IMR-90 (cell line): ENCODE data around the gene TTC8. TPM values are rescaled to one million over a fixed set of nuclear protein-coding genes. Genes with fewer than 3 reads are reported as not detected.
A peak's percentile ranks its signal among the peaks of the same experiment; 100 is the strongest.

Source experiments
- ATAC-seq: fragments of 200-7000 bp; cut with Tn5 transposase; 2 replicates; pipeline ENCODE4 v1.9.1; 2020; ENCODE audit warnings: low read depth, mild to moderate bottlenecking, moderate library complexity
- BruUV-seq: library from RNA; stranded (reverse); fragments of 400-500 nt; replicated peaks from 2 replicates; lab custom pipeline; 2021; lab: Mats Ljungman, UMichigan
- CTCF ChIA-PET: fragments of 300-600 bp; formaldehyde crosslinking; extraction: SDS; loops from one replicate; lab custom pipeline; 2021; ENCODE audit warnings: antibody characterized with exemption; lab: Yijun Ruan, JAX
- POLR2A ChIA-PET: fragments of 300-600 bp; sonication (Branson Sonifier 250); formaldehyde crosslinking; loops from one replicate; lab custom pipeline; 2022; ENCODE audit warnings: antibody characterized with exemption; ENCODE audit not compliant: unreplicated experiment; lab: Charles Lee
- DNase-seq: peaks from one replicate; pipeline ENCODE4 v3.0.0; 2013
- H2AFZ ChIP-seq: replicated peaks from 2 replicates; pipeline ENCODE3; 2013; ENCODE audit warnings: low read length, mild to moderate bottlenecking; ENCODE audit not compliant: poor library complexity
- H2AK5ac ChIP-seq: 2 replicates; pipeline ENCODE4 v1.6.1; 2013; ENCODE audit warnings: low read depth, low read length, inconsistent platforms
- H2AK9ac ChIP-seq: replicated peaks from 2 replicates; pipeline ENCODE3; 2013; ENCODE audit warnings: mild to moderate bottlenecking, low read depth, low read length, moderate library complexity; ENCODE audit not compliant: poor library complexity
- H2BK120ac ChIP-seq: 2 replicates; pipeline ENCODE4 v1.6.1; 2013; ENCODE audit warnings: low read depth, low read length, inconsistent platforms
- H2BK15ac ChIP-seq: 3 replicates; pipeline ENCODE4 v1.6.1; 2013; ENCODE audit warnings: low read depth, low read length, inconsistent platforms
- H2BK20ac ChIP-seq: 2 replicates; pipeline ENCODE4 v1.6.1; 2013; ENCODE audit warnings: low read depth, mild to moderate bottlenecking, inconsistent platforms, low read length, moderate library complexity
- H2BK5ac ChIP-seq: 2 replicates; pipeline ENCODE4 v1.6.1; 2013; ENCODE audit warnings: mild to moderate bottlenecking, low read depth, low read length, inconsistent platforms; ENCODE audit not compliant: poor library complexity, severe bottlenecking
- H3K14ac ChIP-seq: replicated peaks from 2 replicates; pipeline ENCODE4 v1.6.1; 2013; ENCODE audit warnings: low read depth, low read length, inconsistent platforms
- H3K18ac ChIP-seq: 2 replicates; pipeline ENCODE4 v1.6.1; 2013; ENCODE audit warnings: low read depth, low read length, control low read depth
- H3K23ac ChIP-seq: 2 replicates; pipeline ENCODE4 v1.6.1; 2013; ENCODE audit warnings: low read depth, low read length, inconsistent platforms
- H3K27ac ChIP-seq: 2 replicates; pipeline ENCODE4 v1.5.1; 2013; ENCODE audit warnings: mild to moderate bottlenecking, control low read depth, low read length; ENCODE audit not compliant: insufficient read depth
- H3K27me3 ChIP-seq: 2 replicates; pipeline ENCODE4 v1.6.1; 2013; ENCODE audit warnings: low read length; ENCODE audit not compliant: control insufficient read depth, insufficient read depth
- H3K36me3 ChIP-seq: 2 replicates; pipeline ENCODE4 v1.6.1; 2013; ENCODE audit warnings: low read length, mixed read lengths; ENCODE audit not compliant: control insufficient read depth, insufficient read depth
- H3K4ac ChIP-seq: 2 replicates; pipeline ENCODE4 v1.6.1; 2013; ENCODE audit warnings: low read depth, low read length, inconsistent platforms
- H3K4me1 ChIP-seq: 2 replicates; pipeline ENCODE4 v1.6.1; 2013; ENCODE audit warnings: low read length, mixed read lengths; ENCODE audit not compliant: control insufficient read depth, insufficient read depth
- H3K4me2 ChIP-seq: 2 replicates; pipeline ENCODE4 v1.6.1; 2013; ENCODE audit warnings: low read depth, mild to moderate bottlenecking, control low read depth, low read length, moderate library complexity
- H3K4me3 ChIP-seq: 2 replicates; pipeline ENCODE4 v1.5.1; 2013; ENCODE audit warnings: low read depth, mild to moderate bottlenecking, control low read depth, low read length, moderate library complexity; ENCODE audit not compliant: insufficient read depth
- H3K56ac ChIP-seq: 2 replicates; pipeline ENCODE4 v1.6.1; 2013; ENCODE audit warnings: low read length, inconsistent platforms; ENCODE audit not compliant: insufficient read depth; ENCODE audit errors: extremely low read depth
- H3K79me1 ChIP-seq, 2 experiments: 2 replicates each; pipeline ENCODE4 v1.6.1; 2013; ENCODE audit warnings: low read length in 2 of 2, inconsistent platforms in 1 of 2, low read depth in 1 of 2
- H3K9ac ChIP-seq: 2 replicates; pipeline ENCODE4 v1.6.1; 2013; ENCODE audit warnings: low read depth, low read length, control low read depth
- H3K9me1 ChIP-seq: 2 replicates; pipeline ENCODE4 v1.6.1; 2013; ENCODE audit warnings: low read length, inconsistent platforms; ENCODE audit not compliant: insufficient read depth
- H3K9me3 ChIP-seq: 2 replicates; pipeline ENCODE4 v1.6.1; 2013; ENCODE audit warnings: low read length; ENCODE audit not compliant: control insufficient read depth, insufficient read depth
- H4K20me1 ChIP-seq: 2 replicates; pipeline ENCODE4 v1.6.1; 2013; ENCODE audit warnings: low read length, inconsistent platforms; ENCODE audit not compliant: insufficient read depth
- H4K5ac ChIP-seq: 2 replicates; pipeline ENCODE4 v1.6.1; 2013; ENCODE audit warnings: mild to moderate bottlenecking, low read depth, low read length, control low read depth
- H4K8ac ChIP-seq, 2 experiments: 2 replicates each; pipeline ENCODE4 v1.6.1; 2013; ENCODE audit warnings: low read depth in 2 of 2, low read length in 2 of 2, control low read depth in 1 of 2, inconsistent platforms in 1 of 2
- H4K91ac ChIP-seq: 2 replicates; pipeline ENCODE4 v1.6.1; 2013; ENCODE audit warnings: low read depth, low read length, inconsistent platforms; ENCODE audit not compliant: insufficient read depth
- MAZ ChIP-seq: IDR thresholded peaks from 2 replicates; pipeline ENCODE4 v1.6.1; 2012; ENCODE audit warnings: low read depth, mild to moderate bottlenecking, low read length, improper control_type of control experiment, moderate library complexity, borderline replicate concordance
- WGBS, 2 experiments: methylation state at CpG; one replicate each; pipeline versions ENCODE4 v1.1.5 to v1.1.7; 2013; ENCODE audit warnings: missing lambda C conversion rate in 2 of 2; ENCODE audit not compliant: insufficient read length in 1 of 2; ENCODE audit errors: extremely low coverage in 2 of 2; 5-methylcytosine and 5-hydroxymethylcytosine counted together
- dilution Hi-C: fragments of 300-500 bp; cut with HindIII; formaldehyde crosslinking; loops from one replicate; pipeline ENCODE4 v1.14.3; 2018; ENCODE audit warnings: low sequenced_read_pairs; ENCODE audit not compliant: unreplicated experiment
- in situ Hi-C: fragments of 300-500 bp; cut with MboI; formaldehyde crosslinking; loops from 3 replicates; pipeline ENCODE4 v1.14.3; 2019; ENCODE audit warnings: low sequenced_read_pairs, inconsistent platforms, mixed read lengths
- intact Hi-C: fragments of 100-400 bp; cut with micrococcal nuclease; formaldehyde crosslinking; loops from 2 replicates; pipeline ENCODE4 v1.10.0; 2022
- polyA plus RNA-seq, 3 experiments: library from polyadenylated mRNA; depleted of rRNA; stranded (reverse); fragments of >200 nt; gene quantifications; 2 replicates each; pipeline ENCODE4 v1.2.3, GENCODE V29; 2012; ENCODE audit warnings: low replicate concordance in 1 of 3
- total RNA-seq: library from RNA; depleted of rRNA; stranded (reverse); fragments of >200 nt; gene quantifications from 2 replicates; pipeline ENCODE4 v1.2.3, GENCODE V29; 2012

Gene TTC8
- total and polyA plus RNA-seq, 2 of the 4 experiments (the other 2 are of a cell fraction), result 48.9 to 84.2 TPM

DNA sequence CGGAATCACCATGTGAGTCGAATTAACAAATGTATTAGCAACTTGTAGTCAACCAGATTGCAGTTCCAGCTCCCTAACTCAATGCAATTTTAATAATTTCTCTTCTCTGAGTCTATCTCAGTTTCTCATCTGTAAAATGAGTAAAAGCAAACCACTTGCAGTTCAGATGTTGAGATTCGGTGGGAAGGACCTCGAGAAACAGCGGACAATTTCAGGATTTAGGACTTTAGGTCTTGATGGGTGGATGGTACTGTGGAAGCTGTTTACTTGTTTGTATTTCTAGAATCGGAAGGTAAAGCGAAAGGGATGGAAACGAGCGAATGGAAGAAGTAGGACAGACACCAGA lies 510 bp upstream of the TTC8 start:
- Histone ChIP-seq H4K8ac (peak overlapping the region; percentile 16 to 82; a peak in 3 of 4 replicates), H3K4ac (peak overlapping the region; percentile 7; the same call in 1 of the 2 replicates), H2AK5ac (no peak overlapping the region), H3K9ac (peak overlapping the region; percentile 53), H3K4me2 (peak overlapping the region; percentile 69), H3K9me3 (no peaks in the 10 kb centered on the region), H3K23ac (0 out of 2 replicates have a peak overlapping the region, but pooled peaks have one; percentile 55), H3K27ac (peak overlapping the region; percentile 78; the same call in 1 of the 2 replicates), H3K18ac (peak overlapping the region; percentile 19; the same call in 1 of the 2 replicates), H3K79me1 (peaks cover 9 to 26% of the 10 kb centered on the region in 2 experiments), H4K20me1 (no peaks in the 10 kb centered on the region), H2BK5ac (peak overlapping the region; percentile 68), H2BK120ac (peak overlapping the region; percentile 72), H3K36me3 (no peaks in the 10 kb centered on the region), H3K56ac (peak overlapping the region; percentile 40; the same call in 1 of the 2 replicates), H3K4me3 (peak overlapping the region; percentile 62), H4K91ac (no peak overlapping the region), H3K9me1 (no peaks in the 10 kb centered on the region), H3K27me3 (no peaks in the 10 kb centered on the region), H3K4me1 (peaks cover 5% of the 10 kb centered on the region; the same call in 1 of the 2 replicates), H2BK20ac (peak overlapping the region; percentile 65; the same call in 1 of the 2 replicates), H2AK9ac (no peak overlapping the region), H2AFZ (peak overlapping the region; percentile 91), H4K5ac (peak overlapping the region; percentile 27; the same call in 1 of the 2 replicates), H3K14ac (peak overlapping the region; percentile 85), H2BK15ac (peak overlapping the region; percentile 13; the same call in 2 of the 3 replicates)
- ATAC-seq (no peak), DNase-seq (no peak)
- TF ChIP-seq MAZ, result no peak
- intact Hi-C loops (no loop called here), in situ Hi-C loops (no loop called here), dilution Hi-C loops (no loop called here)
- no TSS peak for BruUV-seq
- ChIA-PET POLR2A (interaction anchor here (0.5 kb wide), 1 partner anchor 990 kb away, joined by 3 read pairs; no protein-coding TSS in a partner anchor), CTCF (interaction anchor here (1.2 to 1.3 kb wide), 2 partner anchors 13 to 156 kb away, joined by 4 read pairs; no protein-coding TSS in a partner anchor)
- 45% methylated on average over 2 of the region's 9 CpGs; no CpG with 5 or more reads in 1 of the 2 experiments for WGBS, 2 experiments
